IPS DF 6.9 (cell line): ENCODE results near the gene KCNAB3.

Experiments
- DNase-seq: peaks from one replicate; pipeline ENCODE4 v3.0.0-alpha.2; 2013; ENCODE audit warnings: low read depth, low spot score
- H3K27ac ChIP-seq: one replicate; pipeline ENCODE4 v1.5.1; 2013; ENCODE audit warnings: low read length, control low read depth
- H3K27me3 ChIP-seq: 2 replicates; pipeline ENCODE4 v1.6.1; 2013; ENCODE audit warnings: mild to moderate bottlenecking, low read length; ENCODE audit not compliant: control insufficient read depth, insufficient read depth
- H3K36me3 ChIP-seq: 2 replicates; pipeline ENCODE4 v1.6.1; 2013; ENCODE audit warnings: low read length; ENCODE audit not compliant: control insufficient read depth, insufficient read depth
- H3K4me1 ChIP-seq: 2 replicates; pipeline ENCODE4 v1.6.1; 2013; ENCODE audit warnings: low read length; ENCODE audit not compliant: control insufficient read depth, insufficient read depth
- H3K4me3 ChIP-seq: 2 replicates; pipeline ENCODE4 v1.5.1; 2013; ENCODE audit warnings: mild to moderate bottlenecking, low read length
- H3K9me3 ChIP-seq: 2 replicates; pipeline ENCODE4 v1.6.1; 2013; ENCODE audit warnings: low read length, inconsistent platforms; ENCODE audit not compliant: control insufficient read depth, insufficient read depth
- WGBS: extraction: QIAGEN DNeasy Blood & Tissue Kit; methylation state at CpG from one replicate; pipeline ENCODE4 v1.1.7; 2013; ENCODE audit warnings: mixed read lengths, missing lambda C conversion rate; ENCODE audit not compliant: insufficient read length, insufficient coverage; 5-methylcytosine and 5-hydroxymethylcytosine counted together

KCNAB3 gene

GRCh38 chr17:7903154-7904103, 26.2 kb downstream of the KCNAB3 start:
- WGBS = no CpG with 5 or more reads among the region's 22 CpGs
- peaks cover 5% of the 10 kb centered on the region; the same call in 1 of the 2 replicates for H3K36me3 ChIP-seq
- no peak overlapping the region for H3K27ac ChIP-seq
- H3K4me1 ChIP-seq = no peaks in the 10 kb centered on the region
- no peak overlapping the region for H3K4me3 ChIP-seq
- no peaks in the 10 kb centered on the region for H3K27me3 ChIP-seq
- DNase-seq = no peak
- no peaks in the 10 kb centered on the region for H3K9me3 ChIP-seq

GRCh38 chr17:7897773-7898172, 31.9 kb downstream of the KCNAB3 start:
- Histone ChIP-seq H3K4me3 (no peak overlapping the region), H3K27me3 (no peaks in the 10 kb centered on the region), H3K27ac (no peak overlapping the region), H3K9me3 (no peaks in the 10 kb centered on the region), H3K4me1 (no peaks in the 10 kb centered on the region), H3K36me3 (0 out of 2 replicates have a peak, but pooled peaks cover 3% of the 10 kb centered on the region)
- DNase-seq = no peak
- no CpG with 5 or more reads among the region's 6 CpGs for WGBS

GRCh38 chr17:7897090-7897489, 32.6 kb downstream of the KCNAB3 start:
- no CpG with 5 or more reads among the region's 13 CpGs for WGBS
- H3K4me1 ChIP-seq = no peaks in the 10 kb centered on the region
- H3K9me3 ChIP-seq = no peaks in the 10 kb centered on the region
- H3K4me3 ChIP-seq = no peak overlapping the region
- H3K27ac ChIP-seq = no peak overlapping the region
- no peaks in the 10 kb centered on the region for H3K36me3 ChIP-seq
- H3K27me3 ChIP-seq = no peaks in the 10 kb centered on the region
- DNase-seq = no peak

GRCh38 chr17:7894866-7895265, 34.8 kb downstream of the KCNAB3 start:
- Histone ChIP-seq H3K27me3 (no peaks in the 10 kb centered on the region), H3K36me3 (no peaks in the 10 kb centered on the region), H3K27ac (no peak overlapping the region), H3K9me3 (no peaks in the 10 kb centered on the region), H3K4me1 (no peaks in the 10 kb centered on the region), H3K4me3 (no peak overlapping the region)
- no CpG with 5 or more reads among the region's 8 CpGs for WGBS
- DNase-seq = no peak

- H3K4me3 ChIP-seq = no peak overlapping the region
- H3K36me3 ChIP-seq = no peaks in the 10 kb centered on the region
- no peak overlapping the region for H3K27ac ChIP-seq
- H3K27me3 ChIP-seq = no peaks in the 10 kb centered on the region
- H3K9me3 ChIP-seq = no peaks in the 10 kb centered on the region
- H3K4me1 ChIP-seq = no peaks in the 10 kb centered on the region
- DNase-seq = no peak
- no CpG with 5 or more reads among the region's 9 CpGs for WGBS
Observed at GRCh38 chr17:7894226-7894625, 35.4 kb downstream of the KCNAB3 start.

GRCh38 chr17:7893187-7893880, 36.3 kb downstream of the KCNAB3 start:
- Histone ChIP-seq H3K9me3 (no peaks in the 10 kb centered on the region), H3K36me3 (no peaks in the 10 kb centered on the region), H3K27ac (no peak overlapping the region), H3K27me3 (no peaks in the 10 kb centered on the region), H3K4me3 (no peak overlapping the region), H3K4me1 (no peaks in the 10 kb centered on the region; the same call in 1 of the 2 replicates)
- no CpG with 5 or more reads among the region's 15 CpGs for WGBS
- DNase-seq = no peak

GRCh38 chr17:7889166-7889955, 40.3 kb downstream of the KCNAB3 start:
- H3K36me3 ChIP-seq = no peaks in the 10 kb centered on the region
- peaks cover 4% of the 10 kb centered on the region for H3K4me1 ChIP-seq
- no peak for DNase-seq
- H3K27me3 ChIP-seq = no peaks in the 10 kb centered on the region; the same call in 1 of the 2 replicates
- no peak overlapping the region for H3K27ac ChIP-seq
- WGBS = no CpG with 5 or more reads among the region's 11 CpGs
- no peaks in the 10 kb centered on the region for H3K9me3 ChIP-seq
- H3K4me3 ChIP-seq = no peak overlapping the region

GRCh38 chr17:7888184-7888920, 41.3 kb downstream of the KCNAB3 start, which contains the start of gene CHD3:
Gene CHD3, plus strand, starts transcription at chr17:7888789. Its CDS starts 212 bp downstream, at chr17:7889001.
- Histone ChIP-seq H3K4me3 (peak within 1 kb of the TSS; percentile 29; the same call in 1 of the 2 replicates), H3K27ac (no peak within 1 kb of the TSS), H3K9me3 (no peaks in the 10 kb centered on the region), H3K4me1 (peaks cover 4% of the 10 kb centered on the region), H3K36me3 (no peaks in the 10 kb centered on the region), H3K27me3 (no peaks in the 10 kb centered on the region; the same call in 1 of the 2 replicates)
- WGBS = no CpG with 5 or more reads among the region's 18 CpGs
- no peak for DNase-seq

GRCh38 chr17:7887482-7888183, 42.0 kb downstream of the KCNAB3 start:
- H3K36me3 ChIP-seq = no peaks in the 10 kb centered on the region
- H3K27me3 ChIP-seq = no peaks in the 10 kb centered on the region; the same call in 1 of the 2 replicates
- no peak overlapping the region for H3K27ac ChIP-seq
- WGBS = no CpG with 5 or more reads among the region's 35 CpGs
- H3K4me3 ChIP-seq = peak overlapping the region; percentile 29; the same call in 1 of the 2 replicates
- no peak for DNase-seq
- no peaks in the 10 kb centered on the region for H3K9me3 ChIP-seq
- peaks cover 4% of the 10 kb centered on the region for H3K4me1 ChIP-seq
